Mammary epithelial cell (primary cell): ENCODE measurements around the gene ANKRD10.

ENCODE experiments used
- EZH2 ChIP-seq: IDR thresholded peaks from 2 replicates; pipeline ENCODE4 v1.6.1; 2012; ENCODE audit warnings: low read length, inconsistent platforms, borderline replicate concordance
- TF ChIP-seq, protein P1 (sequence below), 2 donors: IDR thresholded peaks in 1 of 2; conservative IDR thresholded peaks in 1 of 2; 2 replicates each; pipeline ENCODE4 v1.5.1; 2011 to 2012; ENCODE audit warnings: inconsistent platforms in 2 of 2, low read length in 2 of 2, mild to moderate bottlenecking in 2 of 2, control low read depth in 1 of 2, low read depth in 1 of 2; ENCODE audit not compliant: insufficient read depth in 1 of 2; ENCODE audit errors: extremely low read depth in 1 of 2

DNA sequence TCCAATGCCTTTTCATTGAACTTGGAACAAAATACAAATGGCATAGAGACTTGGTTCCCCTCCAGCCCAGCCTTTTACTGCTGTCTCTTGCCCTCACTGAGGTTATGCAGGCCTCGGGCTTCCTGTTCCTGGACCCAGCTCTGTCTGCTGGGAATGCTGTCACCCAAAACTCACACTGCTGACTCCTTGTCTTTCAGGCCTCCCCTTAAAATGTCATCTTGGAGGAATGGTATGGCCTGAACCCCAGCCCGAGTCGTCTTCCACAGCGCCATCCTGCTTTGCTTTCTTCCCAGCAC lies 9.7 kb upstream of the ANKRD10 start:
- TF ChIP-seq, protein P1, sequence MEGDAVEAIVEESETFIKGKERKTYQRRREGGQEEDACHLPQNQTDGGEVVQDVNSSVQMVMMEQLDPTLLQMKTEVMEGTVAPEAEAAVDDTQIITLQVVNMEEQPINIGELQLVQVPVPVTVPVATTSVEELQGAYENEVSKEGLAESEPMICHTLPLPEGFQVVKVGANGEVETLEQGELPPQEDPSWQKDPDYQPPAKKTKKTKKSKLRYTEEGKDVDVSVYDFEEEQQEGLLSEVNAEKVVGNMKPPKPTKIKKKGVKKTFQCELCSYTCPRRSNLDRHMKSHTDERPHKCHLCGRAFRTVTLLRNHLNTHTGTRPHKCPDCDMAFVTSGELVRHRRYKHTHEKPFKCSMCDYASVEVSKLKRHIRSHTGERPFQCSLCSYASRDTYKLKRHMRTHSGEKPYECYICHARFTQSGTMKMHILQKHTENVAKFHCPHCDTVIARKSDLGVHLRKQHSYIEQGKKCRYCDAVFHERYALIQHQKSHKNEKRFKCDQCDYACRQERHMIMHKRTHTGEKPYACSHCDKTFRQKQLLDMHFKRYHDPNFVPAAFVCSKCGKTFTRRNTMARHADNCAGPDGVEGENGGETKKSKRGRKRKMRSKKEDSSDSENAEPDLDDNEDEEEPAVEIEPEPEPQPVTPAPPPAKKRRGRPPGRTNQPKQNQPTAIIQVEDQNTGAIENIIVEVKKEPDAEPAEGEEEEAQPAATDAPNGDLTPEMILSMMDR (conservative IDR thresholded peaks at IDR 0.05 in 1 of 2, IDR thresholded peaks at IDR 0.05 in 1 of 2; ENCODE audit: extremely low read depth in 1 of 2, insufficient read depth in 1 of 2, low read depth in 1 of 2, low read length in 2 of 2) = no peak
- TF ChIP-seq EZH2 = no peak
